GM12875 (cell line): ENCODE measurements around the gene APEH.
"Not testable (repeated sequence)": the region's sequence is repeated elsewhere in the genome, so short reads cannot be mapped to it uniquely, and the experiment has no call there.

Experiments
- H3K4me3 ChIP-seq: one replicate; pipeline ENCODE4 v1.5.1; 2011; ENCODE audit warnings: low read depth, low read length, control low read depth
- TF ChIP-seq, protein P1 (sequence below): IDR thresholded peaks from 2 replicates; pipeline ENCODE4 v1.5.1; 2011; ENCODE audit warnings: low read depth, mild to moderate bottlenecking, control low read depth, inconsistent platforms, low read length, moderate library complexity, borderline replicate concordance; ENCODE audit not compliant: insufficient read depth

The APEH gene

DNA sequence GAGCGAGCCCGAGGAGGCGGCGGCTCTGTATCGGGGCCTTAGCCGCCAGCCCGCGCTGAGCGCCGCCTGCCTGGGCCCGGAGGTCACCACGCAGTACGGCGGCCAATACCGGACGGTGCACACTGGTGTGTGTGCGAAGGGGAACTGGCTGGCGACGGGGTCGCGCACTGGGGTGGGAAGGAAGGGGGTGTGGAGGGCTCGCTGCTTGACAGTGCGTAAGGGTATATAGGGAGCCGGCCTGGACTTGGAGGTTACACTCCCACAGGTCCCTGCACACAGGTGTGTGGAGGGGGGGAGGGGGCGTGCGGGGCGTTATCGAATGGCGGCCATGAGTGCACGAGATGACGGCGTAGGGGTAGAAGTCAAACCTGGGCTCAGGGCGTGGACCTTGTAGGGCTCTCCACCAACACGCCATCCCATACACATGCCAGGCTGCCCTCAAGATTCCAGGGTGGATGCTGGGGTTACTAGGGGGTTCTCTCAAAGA is 389 bp downstream of the APEH start:
- TF ChIP-seq, protein P1, sequence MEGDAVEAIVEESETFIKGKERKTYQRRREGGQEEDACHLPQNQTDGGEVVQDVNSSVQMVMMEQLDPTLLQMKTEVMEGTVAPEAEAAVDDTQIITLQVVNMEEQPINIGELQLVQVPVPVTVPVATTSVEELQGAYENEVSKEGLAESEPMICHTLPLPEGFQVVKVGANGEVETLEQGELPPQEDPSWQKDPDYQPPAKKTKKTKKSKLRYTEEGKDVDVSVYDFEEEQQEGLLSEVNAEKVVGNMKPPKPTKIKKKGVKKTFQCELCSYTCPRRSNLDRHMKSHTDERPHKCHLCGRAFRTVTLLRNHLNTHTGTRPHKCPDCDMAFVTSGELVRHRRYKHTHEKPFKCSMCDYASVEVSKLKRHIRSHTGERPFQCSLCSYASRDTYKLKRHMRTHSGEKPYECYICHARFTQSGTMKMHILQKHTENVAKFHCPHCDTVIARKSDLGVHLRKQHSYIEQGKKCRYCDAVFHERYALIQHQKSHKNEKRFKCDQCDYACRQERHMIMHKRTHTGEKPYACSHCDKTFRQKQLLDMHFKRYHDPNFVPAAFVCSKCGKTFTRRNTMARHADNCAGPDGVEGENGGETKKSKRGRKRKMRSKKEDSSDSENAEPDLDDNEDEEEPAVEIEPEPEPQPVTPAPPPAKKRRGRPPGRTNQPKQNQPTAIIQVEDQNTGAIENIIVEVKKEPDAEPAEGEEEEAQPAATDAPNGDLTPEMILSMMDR, result no peak
- H3K4me3 ChIP-seq, result peak overlapping the region; percentile 83

DNA sequence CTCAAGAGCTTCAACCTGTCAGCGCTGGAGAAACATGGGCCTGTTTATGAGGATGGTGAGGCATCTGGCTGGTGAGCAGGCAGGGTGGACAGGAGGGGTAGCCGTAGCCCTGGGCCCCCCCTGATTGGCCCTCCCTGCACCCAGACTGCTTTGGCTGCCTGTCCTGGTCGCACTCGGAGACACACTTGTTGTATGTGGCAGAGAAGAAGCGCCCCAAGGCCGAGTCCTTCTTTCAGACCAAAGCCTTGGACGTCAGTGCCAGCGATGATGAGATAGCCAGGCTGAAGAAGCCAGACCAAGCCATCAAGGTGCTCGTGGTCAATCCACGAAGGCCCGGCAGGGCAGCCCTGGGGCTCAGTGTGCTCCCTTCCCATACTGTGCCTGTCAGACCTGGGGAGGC is 1.8 kb downstream of the APEH start:
- H3K4me3 ChIP-seq, result no peak overlapping the region
- TF ChIP-seq, protein P1, result no peak

DNA sequence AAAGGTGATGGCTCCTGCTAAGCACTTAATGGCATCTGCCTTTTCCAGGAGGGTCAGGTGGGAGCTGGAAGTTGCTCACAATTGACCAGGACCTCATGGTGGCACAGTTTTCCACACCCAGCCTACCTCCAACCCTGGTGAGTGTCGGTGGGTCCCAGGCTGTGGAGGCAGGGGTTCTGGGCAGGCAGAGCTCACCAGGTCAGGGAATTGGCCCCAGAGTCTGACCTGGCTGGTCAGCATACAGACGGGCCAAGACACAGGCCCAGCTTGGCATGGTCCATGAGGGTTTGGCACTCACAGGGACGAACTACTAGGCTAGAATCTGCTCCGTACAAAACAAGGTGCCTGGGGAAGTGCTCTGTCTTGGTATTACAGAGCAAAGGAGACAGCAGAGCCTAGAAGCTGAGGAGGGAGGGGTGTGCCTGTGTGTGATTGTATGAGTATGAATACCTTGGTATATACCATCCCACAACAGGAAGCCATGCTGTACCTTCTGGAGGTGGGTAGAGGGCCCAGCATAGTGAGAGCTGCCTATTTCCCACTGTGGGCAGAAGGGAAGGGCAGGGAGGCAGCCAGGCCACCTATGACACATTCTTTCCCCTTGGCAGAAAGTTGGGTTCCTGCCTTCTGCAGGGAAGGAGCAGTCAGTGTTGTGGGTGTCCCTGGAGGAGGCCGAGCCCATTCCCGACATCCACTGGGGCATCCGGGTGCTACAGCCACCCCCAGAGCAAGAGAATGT is 6.5 kb downstream of the APEH start:
- TF ChIP-seq, protein P1, result no peak
- H3K4me3 ChIP-seq, result no peak overlapping the region

DNA sequence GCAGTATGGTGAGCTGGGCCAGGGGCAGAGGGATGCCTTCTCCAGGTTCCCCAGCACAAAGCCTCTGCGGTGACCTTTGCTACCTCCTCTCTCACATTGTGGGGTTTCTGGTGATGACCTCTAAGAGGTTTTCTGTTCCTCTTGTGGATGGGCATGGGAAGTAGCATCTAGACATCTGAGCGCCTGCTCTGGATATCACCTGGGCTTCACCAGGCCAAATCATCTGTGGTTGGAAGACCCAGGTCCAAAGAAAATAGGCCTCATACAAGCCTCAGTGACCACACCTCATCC is 7.0 kb downstream of the APEH start:
- TF ChIP-seq, protein P1, result no peak
- H3K4me3 ChIP-seq, result no peak overlapping the region

DNA sequence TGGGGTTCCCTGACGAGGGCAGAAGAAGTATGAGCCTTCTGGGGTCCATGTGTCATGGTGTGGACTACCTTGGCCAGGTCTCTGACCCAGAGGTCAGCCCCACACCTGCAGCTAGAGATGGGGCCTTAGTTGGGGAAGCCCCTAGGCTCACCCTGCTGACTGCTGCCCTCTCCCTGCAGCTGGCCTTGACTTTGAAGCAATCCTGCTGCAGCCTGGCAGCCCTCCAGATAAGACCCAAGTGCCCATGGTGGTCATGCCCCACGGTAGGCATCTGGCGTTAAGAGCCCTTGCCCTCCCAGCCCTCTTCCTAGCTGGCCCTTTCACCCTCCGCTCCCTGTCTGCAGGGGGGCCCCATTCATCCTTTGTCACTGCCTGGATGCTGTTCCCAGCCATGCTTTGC is 7.4 kb downstream of the APEH start:
- no peak overlapping the region for H3K4me3 ChIP-seq
- TF ChIP-seq, protein P1, result no peak

DNA sequence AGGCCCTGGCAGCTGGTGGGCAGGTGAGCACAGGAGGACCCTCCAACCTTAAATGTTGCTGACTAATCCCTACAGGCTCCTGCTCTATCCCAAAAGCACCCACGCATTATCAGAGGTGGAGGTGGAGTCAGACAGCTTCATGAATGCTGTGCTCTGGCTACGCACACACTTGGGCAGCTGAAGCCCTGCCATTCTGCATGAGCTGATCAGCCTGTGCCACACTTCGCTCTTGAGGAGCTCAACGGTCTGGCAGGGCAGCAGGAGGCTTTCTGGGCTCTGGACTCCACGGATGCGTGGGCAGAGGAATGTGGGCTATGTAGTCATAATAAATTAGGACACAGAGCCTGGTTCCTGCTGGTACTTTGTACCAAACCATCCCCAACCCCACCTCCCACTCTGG is 9.0 kb downstream of the APEH start:
- no peak overlapping the region for H3K4me3 ChIP-seq
- TF ChIP-seq, protein P1, result no peak

DNA sequence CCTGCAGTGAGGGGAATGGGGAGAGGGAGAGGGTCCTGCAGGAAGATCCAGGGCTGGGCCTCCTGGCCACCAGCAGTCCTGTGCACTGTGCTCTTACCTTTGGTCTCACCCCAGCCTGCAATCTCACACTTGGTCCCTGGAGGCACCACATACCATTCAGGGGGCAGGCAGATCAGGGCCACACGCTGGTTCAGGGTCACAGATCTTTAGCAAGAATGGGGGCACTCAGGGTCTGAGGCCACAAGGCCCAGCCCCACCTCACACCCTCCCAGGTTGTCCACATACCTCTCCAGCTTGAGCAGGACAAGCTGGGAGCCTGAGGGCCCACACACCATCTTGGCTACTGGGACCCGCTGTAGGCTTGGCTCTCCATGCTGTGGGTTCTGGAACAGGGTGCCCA is 10.3 kb downstream of the APEH start:
- H3K4me3 ChIP-seq, result not testable (repeated sequence)

DNA sequence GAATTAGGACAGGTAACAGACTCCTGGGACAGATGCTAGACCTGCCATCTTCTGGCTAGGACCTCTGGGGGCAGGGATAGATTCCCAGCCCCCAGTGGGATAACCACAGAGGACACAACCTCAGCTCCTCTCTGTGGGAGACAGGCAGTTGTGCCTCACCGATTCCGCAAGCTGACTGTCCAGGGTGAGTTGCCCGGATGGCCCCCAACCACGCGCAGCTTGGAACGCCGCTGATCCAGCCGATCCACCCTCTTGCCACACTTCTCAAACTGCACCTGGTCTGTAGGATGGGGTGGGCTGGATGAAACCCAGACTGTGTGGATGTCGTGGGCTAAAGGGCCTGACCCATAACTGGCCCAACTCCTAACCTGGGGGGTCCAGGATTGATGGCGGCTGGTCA is 11.0 kb downstream of the APEH start:
- H3K4me3 ChIP-seq, result not testable (repeated sequence)

DNA sequence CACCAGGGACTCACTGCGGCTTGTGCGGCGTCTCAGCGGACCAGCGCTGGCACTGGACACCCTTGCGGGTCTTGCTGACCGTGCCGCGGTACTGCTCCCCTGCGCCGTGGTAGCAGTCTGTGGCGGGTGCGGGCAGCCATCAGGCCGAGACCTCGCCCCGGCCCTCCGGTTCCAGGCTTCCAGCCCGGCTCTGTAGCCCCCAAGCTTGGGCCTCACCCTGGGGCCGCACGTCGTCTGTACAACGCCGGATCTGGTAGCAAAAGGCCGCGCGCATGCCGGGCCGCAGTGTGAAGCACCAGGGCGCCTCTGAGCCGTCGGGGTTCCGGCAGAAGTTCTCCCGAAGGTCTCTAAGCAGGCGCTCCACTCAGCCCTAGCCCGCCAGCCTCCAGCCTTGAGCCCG is 11.7 kb downstream of the APEH start:
- not testable (repeated sequence) for H3K4me3 ChIP-seq

DNA sequence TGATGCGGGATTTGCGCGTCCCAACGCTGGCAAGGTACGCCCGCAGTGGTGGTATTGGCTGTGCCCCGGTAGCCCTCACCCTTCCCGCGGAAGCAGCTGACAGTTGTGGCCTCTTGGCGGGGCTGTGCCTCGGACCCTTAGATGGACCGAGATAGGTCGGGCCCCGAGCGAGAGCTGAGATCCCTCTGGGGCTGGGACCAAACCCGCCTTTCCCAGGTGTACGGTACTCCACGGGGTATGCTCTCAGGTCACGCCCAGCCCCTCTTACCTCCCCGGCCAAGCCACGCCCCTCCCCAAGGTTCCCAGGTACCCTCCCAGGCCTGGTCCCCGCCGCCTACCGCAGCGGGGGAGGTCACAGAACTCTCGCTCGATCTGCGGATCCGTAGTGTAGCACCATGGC is 12.2 kb downstream of the APEH start:
- not testable (repeated sequence) for H3K4me3 ChIP-seq

DNA sequence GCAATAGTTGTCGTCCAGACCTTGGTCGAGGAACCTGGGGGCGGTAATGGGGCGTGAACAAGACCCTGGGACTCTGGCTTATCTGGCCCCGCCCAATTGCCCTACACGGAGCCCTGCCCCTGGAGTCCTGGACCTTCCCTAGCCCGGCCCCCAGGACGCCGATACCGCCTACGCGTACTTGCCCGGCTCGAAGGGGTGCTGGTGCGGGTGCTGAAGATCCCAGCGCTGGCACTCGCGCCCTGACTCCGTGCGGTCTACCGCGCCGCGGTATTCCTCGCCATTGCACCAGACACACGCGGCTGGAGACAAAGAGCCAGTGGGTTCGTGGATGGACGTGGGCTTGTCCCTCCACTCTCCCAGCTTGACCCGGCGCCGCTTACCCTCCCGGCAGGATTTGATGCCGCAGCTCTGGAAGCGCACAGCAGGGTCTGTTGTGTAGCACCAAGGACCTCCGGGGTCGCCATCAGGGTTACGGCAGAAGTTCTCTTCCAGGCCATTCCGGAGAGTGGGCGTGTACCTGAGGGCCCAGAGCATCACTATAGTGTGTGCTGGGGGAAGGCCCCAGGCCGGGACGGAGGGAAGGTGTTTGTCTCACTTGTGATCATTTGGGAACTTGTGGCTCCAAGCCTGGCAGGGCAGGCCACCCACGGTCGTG is 12.7 kb downstream of the APEH start:
- H3K4me3 ChIP-seq, result not testable (repeated sequence)

DNA sequence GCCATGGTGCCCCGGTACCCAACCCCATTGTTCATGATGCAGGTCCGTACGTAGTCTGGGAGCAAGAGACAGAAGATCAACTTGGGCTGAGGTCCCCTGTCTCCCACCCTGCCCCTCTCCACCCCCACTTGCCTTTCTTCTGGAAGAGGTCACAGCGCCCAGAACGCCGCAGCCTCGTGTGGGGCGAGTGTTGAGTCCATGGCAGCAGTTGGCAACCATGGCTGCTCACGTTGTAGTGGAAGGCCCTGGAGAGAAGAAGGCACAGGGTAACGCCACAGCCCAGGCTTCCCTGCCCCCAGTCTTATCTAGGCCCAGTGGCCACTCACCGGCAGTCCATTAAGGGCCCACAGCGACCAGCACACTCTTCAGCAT is 13.3 kb downstream of the APEH start:
- H3K4me3 ChIP-seq, result not testable (repeated sequence)
